HG03095 (cell line): ENCODE measurements around the gene MICALL1.

Experiments used
- ATAC-seq: cut with Tn5 transposase; IDR thresholded peaks from one replicate; pipeline ENCODE4 v1.9.1; 2021; ENCODE audit warnings: moderate library complexity; ENCODE audit not compliant: unreplicated experiment

MICALL1 gene, protein sequence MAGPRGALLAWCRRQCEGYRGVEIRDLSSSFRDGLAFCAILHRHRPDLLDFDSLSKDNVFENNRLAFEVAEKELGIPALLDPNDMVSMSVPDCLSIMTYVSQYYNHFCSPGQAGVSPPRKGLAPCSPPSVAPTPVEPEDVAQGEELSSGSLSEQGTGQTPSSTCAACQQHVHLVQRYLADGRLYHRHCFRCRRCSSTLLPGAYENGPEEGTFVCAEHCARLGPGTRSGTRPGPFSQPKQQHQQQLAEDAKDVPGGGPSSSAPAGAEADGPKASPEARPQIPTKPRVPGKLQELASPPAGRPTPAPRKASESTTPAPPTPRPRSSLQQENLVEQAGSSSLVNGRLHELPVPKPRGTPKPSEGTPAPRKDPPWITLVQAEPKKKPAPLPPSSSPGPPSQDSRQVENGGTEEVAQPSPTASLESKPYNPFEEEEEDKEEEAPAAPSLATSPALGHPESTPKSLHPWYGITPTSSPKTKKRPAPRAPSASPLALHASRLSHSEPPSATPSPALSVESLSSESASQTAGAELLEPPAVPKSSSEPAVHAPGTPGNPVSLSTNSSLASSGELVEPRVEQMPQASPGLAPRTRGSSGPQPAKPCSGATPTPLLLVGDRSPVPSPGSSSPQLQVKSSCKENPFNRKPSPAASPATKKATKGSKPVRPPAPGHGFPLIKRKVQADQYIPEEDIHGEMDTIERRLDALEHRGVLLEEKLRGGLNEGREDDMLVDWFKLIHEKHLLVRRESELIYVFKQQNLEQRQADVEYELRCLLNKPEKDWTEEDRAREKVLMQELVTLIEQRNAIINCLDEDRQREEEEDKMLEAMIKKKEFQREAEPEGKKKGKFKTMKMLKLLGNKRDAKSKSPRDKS

GRCh38 chr22:37905534-37906363 is at the start of gene MICALL1:
TSS of gene MICALL1 (plus strand) at chr22:37906297. CDS start at chr22:37906423, 126 bp downstream.
- peak; percentile 71 for ATAC-seq

- ATAC-seq: no peak
Measured at GRCh38 chr22:37860796-37861421, 45.2 kb upstream of the MICALL1 start.

DNA sequence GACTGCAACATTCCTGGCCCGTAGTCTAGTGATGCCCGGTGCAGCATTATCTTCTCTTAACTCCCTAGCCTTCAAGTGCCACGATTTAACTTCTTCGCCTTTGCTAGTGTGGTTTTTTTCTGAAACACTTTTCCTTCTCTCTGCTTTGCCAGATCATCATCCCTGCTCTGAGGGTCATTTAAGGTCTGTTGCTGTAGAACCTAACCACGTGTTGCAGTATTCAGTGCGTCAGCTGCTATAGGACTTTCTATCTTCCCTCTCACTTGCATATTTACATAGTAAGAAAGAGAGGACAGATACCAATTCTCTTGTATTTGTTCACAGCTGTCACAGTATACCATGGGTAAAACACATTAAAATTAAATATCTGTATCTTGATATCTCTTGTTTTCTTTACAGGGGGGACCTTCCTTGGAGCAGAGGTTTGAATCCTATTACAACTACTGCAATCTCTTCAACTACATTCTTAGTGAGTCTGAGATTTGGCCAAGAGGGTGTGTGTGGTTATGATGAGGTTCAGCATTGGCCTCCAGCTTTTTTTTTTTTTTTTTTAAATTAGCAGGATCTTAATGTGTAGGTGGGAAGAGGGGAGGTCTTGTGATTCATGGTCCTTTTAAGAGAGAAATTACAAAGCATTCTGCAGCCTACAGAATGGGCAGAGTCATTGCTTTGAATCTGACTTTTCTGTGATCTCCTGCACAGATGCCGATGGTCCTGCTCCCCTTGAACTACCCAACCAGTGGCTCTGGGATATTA is 43.3 kb upstream of the MICALL1 start:
- ATAC-seq: no peak

GRCh38 chr22:37865510-37865909 is 40.6 kb upstream of the MICALL1 start:
- ATAC-seq: no peak

DNA sequence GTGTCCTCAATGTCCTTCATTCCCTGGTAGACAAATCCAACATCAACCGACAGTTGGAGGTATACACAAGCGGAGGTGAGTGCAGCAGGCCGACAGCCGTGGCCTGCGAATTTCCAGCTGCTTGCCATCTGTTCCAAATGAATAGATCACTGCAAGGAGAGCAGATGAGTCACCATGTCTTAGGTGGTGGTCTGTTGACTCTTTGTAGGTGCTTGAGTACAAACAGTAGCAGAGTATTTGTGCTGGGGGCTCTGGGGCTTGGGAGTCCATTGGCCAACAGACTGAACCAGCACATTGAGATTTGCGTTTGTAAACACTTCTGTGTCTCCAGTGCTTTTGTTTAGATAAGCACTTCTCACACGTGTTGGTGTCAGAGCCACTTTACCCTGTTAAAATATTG is 35.8 kb upstream of the MICALL1 start:
- no peak for ATAC-seq

GRCh38 chr22:37880668-37881440 is 25.2 kb upstream of the MICALL1 start:
- no peak for ATAC-seq

DNA sequence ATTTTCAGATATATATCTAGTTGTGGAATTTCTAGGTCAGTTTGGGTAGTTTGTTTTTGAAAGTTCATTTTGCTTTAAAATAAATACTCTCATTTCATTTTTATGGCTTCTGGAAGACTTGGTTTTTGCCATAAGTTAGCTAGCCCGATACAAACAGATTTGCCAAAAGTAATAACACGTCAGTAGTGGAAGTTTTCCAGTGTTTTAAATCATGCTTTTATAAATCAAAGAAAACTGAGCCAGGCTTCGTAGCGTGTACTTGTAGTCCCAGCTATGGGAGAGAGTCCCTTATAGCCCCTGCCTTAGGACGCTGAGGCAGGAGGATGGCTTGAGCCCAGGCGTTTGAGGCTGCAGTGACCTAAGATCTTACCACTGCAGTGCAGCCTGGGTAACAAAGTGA is 21.7 kb upstream of the MICALL1 start:
- no peak for ATAC-seq

GRCh38 chr22:37887584-37888378 is 18.3 kb upstream of the MICALL1 start:
- ATAC-seq: no peak

DNA sequence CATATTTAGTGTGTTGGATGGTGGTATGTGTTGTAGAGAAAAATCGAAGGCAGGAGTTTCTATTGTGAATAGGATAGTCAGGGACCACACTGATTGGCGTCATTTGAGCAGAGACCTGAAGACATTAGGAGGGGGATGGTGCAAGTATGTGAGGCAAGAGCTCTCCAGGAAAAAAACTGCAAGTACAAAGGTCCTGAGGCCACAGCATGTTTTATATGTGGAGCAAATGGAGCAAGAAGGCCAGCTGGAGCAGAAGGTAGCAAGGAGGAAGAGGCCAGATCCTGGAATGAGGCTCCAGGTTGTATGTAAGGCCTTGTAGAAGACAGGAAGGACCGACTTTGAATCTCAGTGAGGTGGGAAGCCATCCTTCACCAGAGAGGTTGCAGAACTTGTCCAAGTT is 14.2 kb upstream of the MICALL1 start:
- ATAC-seq: no peak

GRCh38 chr22:37892566-37893335 is 13.3 kb upstream of the MICALL1 start:
- ATAC-seq: no peak

- ATAC-seq: no peak
Measured at GRCh38 chr22:37893583-37893983, 12.5 kb upstream of the MICALL1 start.

GRCh38 chr22:37894939-37895670 is 11.0 kb upstream of the MICALL1 start:
- ATAC-seq: no peak

- peak; percentile 68 for ATAC-seq
Measured at GRCh38 chr22:37896181-37896592, 9.9 kb upstream of the MICALL1 start.

- ATAC-seq: no peak
Measured at GRCh38 chr22:37896939-37897338, 9.2 kb upstream of the MICALL1 start.

DNA sequence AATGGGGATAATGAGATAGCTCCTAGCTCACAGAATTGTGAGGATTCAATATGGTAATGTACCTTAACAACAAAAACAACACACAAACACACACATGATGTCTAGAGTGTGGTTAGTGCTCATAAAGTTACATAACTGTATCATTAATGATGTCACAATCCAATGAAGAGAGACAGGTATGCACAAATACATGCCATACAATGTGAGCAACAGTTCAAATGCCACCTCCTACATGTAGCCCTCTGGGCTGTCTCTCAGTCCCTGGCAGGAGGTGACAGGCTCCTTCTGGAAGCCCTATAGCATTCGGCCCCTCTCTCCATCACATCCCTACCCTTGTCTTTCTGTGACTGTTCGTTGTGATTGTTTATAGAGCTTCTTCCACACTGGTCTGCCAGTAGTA is 8.3 kb upstream of the MICALL1 start:
- ATAC-seq: no peak

DNA sequence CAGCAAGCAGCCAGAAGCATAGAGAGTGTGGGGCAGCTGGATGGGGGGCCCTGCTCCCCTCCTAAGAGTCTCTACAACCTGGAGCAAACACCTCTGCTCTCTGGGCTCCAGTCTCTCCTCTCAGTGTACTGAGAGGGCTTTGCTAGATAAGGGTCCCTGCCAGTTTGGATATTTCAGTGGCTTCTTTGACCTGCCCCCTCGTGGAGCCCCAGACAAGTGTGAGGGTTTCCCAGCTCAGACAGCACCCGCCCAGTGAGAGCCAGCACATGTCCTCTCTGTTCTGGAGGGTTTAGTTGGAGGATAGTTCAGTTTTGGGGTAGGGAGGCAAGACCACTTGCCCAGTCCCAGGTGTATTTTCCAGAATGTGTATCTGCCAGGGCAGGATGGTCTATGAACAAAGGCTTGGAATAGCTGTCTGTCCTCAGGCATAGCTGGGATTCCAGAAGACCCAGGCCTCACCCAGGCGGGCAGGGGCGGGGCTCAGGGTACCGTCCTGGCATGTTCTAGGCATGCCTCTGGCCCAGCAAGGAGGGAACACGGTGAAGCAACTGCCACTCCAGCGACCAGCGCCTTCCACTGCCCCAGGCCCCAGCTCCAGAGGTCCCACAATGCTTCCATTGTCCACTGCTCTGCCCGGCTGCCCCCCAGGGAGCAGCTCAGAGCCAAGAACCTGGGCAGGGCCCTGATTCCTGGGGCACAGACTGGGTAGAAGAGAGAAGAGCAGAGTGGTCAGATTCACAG is 7.5 kb upstream of the MICALL1 start:
- no peak for ATAC-seq
